Endodermal cell (in vitro differentiated cells): ENCODE results near the gene SIM2. TPM values are rescaled to one million over a fixed set of nuclear protein-coding genes. Genes with fewer than 3 reads are reported as not detected.

Source experiments
- DNase-seq: peaks from one replicate; pipeline ENCODE4 v3.0.0-alpha.2; 2017
- H3K27ac ChIP-seq: 2 replicates; pipeline ENCODE4 v1.5.1; 2013; ENCODE audit warnings: mild to moderate bottlenecking, low read depth, low read length, moderate library complexity
- H3K27me3 ChIP-seq: 2 replicates; pipeline ENCODE4 v1.6.1; 2013; ENCODE audit warnings: mild to moderate bottlenecking, low read length, moderate library complexity; ENCODE audit not compliant: insufficient read depth, control insufficient read depth, poor library complexity, severe bottlenecking
- H3K36me3 ChIP-seq: 2 replicates; pipeline ENCODE4 v1.7.0; 2013; ENCODE audit warnings: mild to moderate bottlenecking, low read length, moderate library complexity; ENCODE audit not compliant: control insufficient read depth, insufficient read depth
- H3K4me1 ChIP-seq: one replicate; pipeline ENCODE4 v1.7.0; 2013; ENCODE audit warnings: low read length; ENCODE audit not compliant: control insufficient read depth, insufficient read depth
- H3K4me3 ChIP-seq: 2 replicates; pipeline ENCODE4 v1.5.1; 2013; ENCODE audit warnings: mild to moderate bottlenecking, low read length, moderate library complexity
- H3K9ac ChIP-seq: 2 replicates; pipeline ENCODE4 v1.6.1; 2013; ENCODE audit warnings: mild to moderate bottlenecking, low read length, moderate library complexity; ENCODE audit not compliant: poor library complexity, severe bottlenecking; ENCODE audit errors: extremely low read depth
- H3K9me3 ChIP-seq: 2 replicates; pipeline ENCODE4 v1.6.1; 2013; ENCODE audit warnings: mild to moderate bottlenecking, low read length, moderate library complexity; ENCODE audit not compliant: control insufficient read depth
- H3K27ac Mint-ChIP-seq: 2 replicates; pipeline ENCODE4 v1.8.0; 2020; ENCODE audit warnings: mixed read lengths
- H3K27me3 Mint-ChIP-seq: 2 replicates; pipeline ENCODE4 v1.8.0; 2021; ENCODE audit warnings: mild to moderate bottlenecking, mixed read lengths; ENCODE audit not compliant: insufficient read depth
- H3K36me3 Mint-ChIP-seq: 2 replicates; pipeline ENCODE4 v1.8.0; 2020; ENCODE audit warnings: low read depth, mixed read lengths
- H3K4me1 Mint-ChIP-seq: 2 replicates; pipeline ENCODE4 v1.8.0; 2020; ENCODE audit warnings: mixed read lengths
- H3K4me3 Mint-ChIP-seq: 2 replicates; pipeline ENCODE4 v1.8.0; 2020; ENCODE audit warnings: mild to moderate bottlenecking, moderate library complexity, mixed read lengths
- H3K9me3 Mint-ChIP-seq: 2 replicates; pipeline ENCODE4 v1.8.0; 2020; ENCODE audit warnings: mild to moderate bottlenecking, mixed read lengths
- CTCF ChIP-seq: fragments of 200-600 bp; sonication (generic); conservative IDR thresholded peaks from 2 replicates; pipeline ENCODE4 v1.5.0; 2021; ENCODE audit warnings: antibody characterized with exemption, mild to moderate bottlenecking
- WGBS, 2 experiments: methylation state at CpG; one replicate each; pipeline versions ENCODE4 v1.1.5 to v1.1.7; 2013; ENCODE audit warnings: missing lambda C conversion rate in 2 of 2, mixed read lengths in 1 of 2; ENCODE audit not compliant: insufficient coverage in 1 of 2, insufficient read length in 1 of 2; 5-methylcytosine and 5-hydroxymethylcytosine counted together
- total RNA-seq, 2 donors: library from RNA; stranded (reverse); fragmentation: NEBNext Ultra II Directional in 1 of 2; extraction: Animal tissue kit (Norgen Biotek cat#: 25700) in 1 of 2; gene quantifications; 2 replicates in 1 of 2; 3 replicates in 1 of 2; pipeline ENCODE4 v1.2.1, GENCODE V29; 2021

Gene SIM2
- total RNA-seq, 2 donors from 2014 or later = not detected

DNA sequence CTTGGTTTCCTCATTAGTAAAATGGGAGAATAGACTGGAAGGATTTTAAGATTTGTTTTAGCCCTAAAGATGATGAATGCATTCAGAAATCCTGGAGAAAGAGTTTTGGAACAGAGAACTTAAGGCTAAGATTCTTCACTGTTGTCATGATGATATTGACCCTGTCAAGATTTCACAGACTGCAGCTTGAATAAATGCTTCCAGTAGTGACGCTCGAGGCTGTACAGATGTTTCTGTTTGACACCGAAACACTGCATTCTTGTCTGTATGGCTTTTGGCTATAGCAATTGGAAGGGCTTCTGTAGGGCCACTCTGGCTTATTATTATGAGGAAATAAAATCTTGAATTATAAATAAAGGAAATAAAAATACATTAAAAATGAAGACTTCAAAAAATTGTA lies 25.7 kb downstream of the SIM2 start:
- Histone ChIP-seq H3K4me3 (no peak overlapping the region), H3K27me3 (peaks cover 13% of the 10 kb centered on the region), H3K9me3 (no peaks in the 10 kb centered on the region), H3K9ac (no peak overlapping the region), H3K36me3 (no peaks in the 10 kb centered on the region), H3K27ac (no peak overlapping the region), H3K4me1 (no peaks in the 10 kb centered on the region)
- TF ChIP-seq CTCF = no peak
- Mint-ChIP-seq H3K9me3 (no peaks in the 10 kb centered on the region), H3K27me3 (peaks cover 52% of the 10 kb centered on the region), H3K27ac (no peak overlapping the region), H3K4me3 (no peak overlapping the region), H3K4me1 (no peaks in the 10 kb centered on the region), H3K36me3 (no peaks in the 10 kb centered on the region)
- no peak for DNase-seq
- 83 to 97% methylated on average over 2 to 3 of the region's 3 CpGs for WGBS, 2 experiments

GRCh38 chr21:36725793-36726386 lies 27.0 kb downstream of the SIM2 start:
- Histone ChIP-seq H3K27ac (no peak overlapping the region), H3K9ac (no peak overlapping the region), H3K36me3 (no peaks in the 10 kb centered on the region), H3K4me1 (no peaks in the 10 kb centered on the region), H3K4me3 (no peak overlapping the region), H3K9me3 (no peaks in the 10 kb centered on the region), H3K27me3 (peaks cover 18% of the 10 kb centered on the region)
- peak; percentile 31 for DNase-seq
- no peak for TF ChIP-seq CTCF
- Mint-ChIP-seq H3K4me3 (no peak overlapping the region), H3K27me3 (peaks cover 58% of the 10 kb centered on the region), H3K27ac (no peak overlapping the region), H3K4me1 (peaks cover 4% of the 10 kb centered on the region), H3K9me3 (no peaks in the 10 kb centered on the region), H3K36me3 (no peaks in the 10 kb centered on the region)
- 94 to 95% methylated on average over 11 to 12 of the region's 12 CpGs for WGBS, 2 experiments

GRCh38 chr21:36727866-36728265 lies 29.0 kb downstream of the SIM2 start:
- Histone ChIP-seq H3K9me3 (no peaks in the 10 kb centered on the region), H3K27me3 (peaks cover 15% of the 10 kb centered on the region), H3K9ac (no peak overlapping the region), H3K4me3 (no peak overlapping the region), H3K4me1 (no peaks in the 10 kb centered on the region), H3K36me3 (no peaks in the 10 kb centered on the region), H3K27ac (no peak overlapping the region)
- peak; percentile 68 for TF ChIP-seq CTCF
- no peaks in the 10 kb centered on the region for H3K36me3 Mint-ChIP-seq
- H3K9me3 Mint-ChIP-seq = no peaks in the 10 kb centered on the region
- WGBS, 2 experiments = 88 to 92% methylated on average over 6 of the region's 6 CpGs
- no peak overlapping the region for H3K4me3 Mint-ChIP-seq
- DNase-seq = peak; percentile 76
- H3K4me1 Mint-ChIP-seq = peaks cover 4% of the 10 kb centered on the region
- peaks cover 67% of the 10 kb centered on the region for H3K27me3 Mint-ChIP-seq
- H3K27ac Mint-ChIP-seq = no peak overlapping the region
